Duodenal mucosa (tissue), 2 donors: Measurements from ENCODE around the gene BRCA2.

ENCODE experiments used
- H3K27ac ChIP-seq: one replicate; pipeline ENCODE4 v1.7.0; 2013; ENCODE audit warnings: low read depth, low read length
- H3K27me3 ChIP-seq, 2 donors: one replicate each; pipeline ENCODE4 v1.7.0; 2013; ENCODE audit warnings: low read length in 2 of 2, control low read depth in 1 of 2; ENCODE audit not compliant: insufficient read depth in 2 of 2, control insufficient read depth in 1 of 2
- H3K36me3 ChIP-seq, 2 donors: one replicate each; pipeline ENCODE4 v1.7.0; 2013; ENCODE audit warnings: low read length in 2 of 2, control low read depth in 1 of 2; ENCODE audit not compliant: insufficient read depth in 2 of 2, control insufficient read depth in 1 of 2
- H3K4me1 ChIP-seq, 2 donors: one replicate each; pipeline ENCODE4 v1.7.0; 2013; ENCODE audit warnings: low read length in 2 of 2, control low read depth in 1 of 2; ENCODE audit not compliant: insufficient read depth in 2 of 2, control insufficient read depth in 1 of 2
- H3K4me3 ChIP-seq, 2 donors: one replicate each; pipeline ENCODE4 v1.7.0; 2013; ENCODE audit warnings: low read length in 2 of 2, low read depth in 1 of 2
- H3K9ac ChIP-seq, 2 donors: one replicate each; pipeline ENCODE4 v1.7.0; 2013; ENCODE audit warnings: low read length in 2 of 2, low read depth in 1 of 2
- H3K9me3 ChIP-seq, 2 donors: one replicate each; pipeline ENCODE4 v1.7.0; 2013; ENCODE audit warnings: low read length in 2 of 2, control low read depth in 1 of 2; ENCODE audit not compliant: control insufficient read depth in 1 of 2

BRCA2 gene

DNA sequence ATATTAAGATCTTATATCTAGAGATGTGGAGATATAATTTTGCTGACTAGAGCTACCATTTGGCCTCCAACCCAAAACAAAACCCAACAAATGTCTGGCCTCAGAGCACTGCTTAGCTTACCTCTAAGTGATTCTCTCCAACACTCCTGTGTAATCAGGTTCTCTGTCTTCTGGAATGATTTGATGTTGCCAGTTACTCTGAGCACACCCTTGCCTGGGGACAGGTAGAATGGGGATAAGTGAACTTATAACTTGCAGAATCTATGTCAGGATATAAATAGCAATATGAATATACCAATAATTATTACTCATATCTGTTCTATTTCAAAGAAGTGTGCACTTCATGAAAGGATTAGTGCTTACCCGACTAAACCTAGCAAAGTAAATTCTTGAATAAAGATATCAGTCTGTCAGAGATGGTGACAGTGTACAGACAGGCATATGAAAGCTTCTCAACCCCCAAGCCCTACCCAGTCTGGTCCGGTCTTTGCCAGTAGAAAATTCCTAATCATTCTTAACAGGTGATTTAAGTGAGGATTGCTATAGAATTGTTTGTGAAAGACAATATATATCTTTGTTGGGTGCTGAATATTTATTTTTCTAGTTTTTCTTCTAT is 33.1 kb upstream of the BRCA2 start:
- Histone ChIP-seq H3K27me3 (no peaks in the 10 kb centered on the region), H3K9me3 (no peaks in the 10 kb centered on the region), H3K27ac (no peak overlapping the region), H3K4me1 (no peaks in the 10 kb centered on the region), H3K9ac (no peak overlapping the region), H3K36me3 (peaks cover 0 to 5% of the 10 kb centered on the region in 2 donors), H3K4me3 (no peak overlapping the region)

- H3K27me3 ChIP-seq, result no peaks in the 10 kb centered on the region
- no peak overlapping the region for H3K9ac ChIP-seq
- H3K9me3 ChIP-seq, result no peaks in the 10 kb centered on the region
- no peaks in the 10 kb centered on the region for H3K4me1 ChIP-seq
- no peak overlapping the region for H3K27ac ChIP-seq
- peaks cover 0 to 5% of the 10 kb centered on the region in 2 donors for H3K36me3 ChIP-seq
- no peak overlapping the region for H3K4me3 ChIP-seq
These were observed 30.2 kb upstream of the BRCA2 start for GRCh38 chr13:32284927-32285632.

GRCh38 chr13:32285633-32285965 is 29.7 kb upstream of the BRCA2 start:
- Histone ChIP-seq H3K4me3 (no peak overlapping the region), H3K9me3 (no peaks in the 10 kb centered on the region), H3K9ac (no peak overlapping the region), H3K4me1 (no peaks in the 10 kb centered on the region), H3K27ac (no peak overlapping the region), H3K36me3 (peaks cover 0 to 5% of the 10 kb centered on the region in 2 donors), H3K27me3 (no peaks in the 10 kb centered on the region)

DNA sequence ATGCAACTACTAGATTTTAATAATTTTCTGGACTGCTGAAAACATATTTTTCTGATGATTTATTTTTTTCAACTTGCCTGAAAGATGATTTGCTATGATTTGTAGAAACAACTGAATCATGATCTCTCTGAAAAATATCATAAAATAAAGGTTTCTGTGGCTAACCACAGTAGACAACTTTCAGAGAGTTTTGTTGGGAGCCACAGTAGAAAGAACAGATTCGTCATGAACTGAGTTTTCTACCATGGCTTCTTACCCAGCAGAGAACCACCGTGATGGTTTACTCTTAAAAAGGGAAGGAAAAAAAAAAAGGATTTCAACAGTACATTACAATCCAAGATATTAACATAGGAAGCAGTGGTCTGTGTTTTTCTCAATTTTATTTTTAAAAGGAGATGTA is 18.1 kb upstream of the BRCA2 start:
- Histone ChIP-seq H3K4me3 (no peak overlapping the region), H3K36me3 (peaks cover 0 to 5% of the 10 kb centered on the region in 2 donors), H3K9me3 (no peaks in the 10 kb centered on the region), H3K27me3 (peaks cover 0 to 4% of the 10 kb centered on the region in 2 donors), H3K27ac (no peak overlapping the region), H3K9ac (no peak overlapping the region), H3K4me1 (no peaks in the 10 kb centered on the region)

DNA sequence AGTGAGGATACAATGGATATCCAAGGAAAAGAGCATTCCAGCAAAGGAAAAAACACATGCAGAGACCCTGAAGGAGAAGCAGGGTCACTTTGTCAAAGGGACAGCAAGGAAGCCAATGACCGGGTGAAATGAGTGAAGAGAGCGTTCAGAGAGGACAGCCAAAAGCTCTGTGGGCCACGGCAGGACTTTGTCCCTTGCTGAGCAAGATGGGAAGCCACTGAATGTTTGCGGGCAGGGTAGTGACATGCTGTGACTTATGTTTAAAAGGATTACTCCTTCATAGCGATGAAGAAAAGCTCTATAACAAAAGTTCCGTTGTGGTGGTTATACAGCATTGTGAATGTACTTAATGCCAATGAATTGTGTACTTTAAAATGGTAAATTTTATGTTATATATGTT is 16.6 kb upstream of the BRCA2 start:
- Histone ChIP-seq H3K27me3 (peaks cover 0 to 4% of the 10 kb centered on the region in 2 donors), H3K27ac (no peak overlapping the region), H3K36me3 (peaks cover 0 to 5% of the 10 kb centered on the region in 2 donors), H3K4me1 (no peaks in the 10 kb centered on the region), H3K9me3 (no peaks in the 10 kb centered on the region), H3K4me3 (no peak overlapping the region), H3K9ac (no peak overlapping the region)

DNA sequence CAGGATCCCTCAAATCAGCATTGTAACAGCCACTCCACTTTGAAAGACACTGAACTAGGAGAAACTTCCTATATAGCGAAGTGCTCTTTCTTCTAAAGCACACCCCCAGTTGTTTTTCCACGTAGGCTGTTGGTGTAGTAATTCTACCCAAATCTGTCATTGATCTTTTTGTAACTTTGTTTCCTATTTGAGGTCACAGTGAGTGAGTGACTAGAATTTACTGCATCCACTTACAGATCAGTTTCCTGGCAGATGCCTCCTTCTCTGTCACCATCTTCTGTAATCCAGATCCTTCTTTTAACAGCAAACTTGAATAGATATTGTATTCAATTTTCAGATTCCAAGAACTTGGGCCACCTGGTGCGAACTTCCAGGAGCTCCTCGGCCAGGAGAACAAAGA is 15.4 kb upstream of the BRCA2 start:
- H3K9ac ChIP-seq, result no peak overlapping the region
- H3K4me3 ChIP-seq, result no peak overlapping the region
- H3K9me3 ChIP-seq, result no peaks in the 10 kb centered on the region
- H3K27ac ChIP-seq, result no peak overlapping the region
- H3K4me1 ChIP-seq, result no peaks in the 10 kb centered on the region
- H3K27me3 ChIP-seq, result peaks cover 0 to 4% of the 10 kb centered on the region in 2 donors
- H3K36me3 ChIP-seq, result peaks cover 0 to 5% of the 10 kb centered on the region in 2 donors

DNA sequence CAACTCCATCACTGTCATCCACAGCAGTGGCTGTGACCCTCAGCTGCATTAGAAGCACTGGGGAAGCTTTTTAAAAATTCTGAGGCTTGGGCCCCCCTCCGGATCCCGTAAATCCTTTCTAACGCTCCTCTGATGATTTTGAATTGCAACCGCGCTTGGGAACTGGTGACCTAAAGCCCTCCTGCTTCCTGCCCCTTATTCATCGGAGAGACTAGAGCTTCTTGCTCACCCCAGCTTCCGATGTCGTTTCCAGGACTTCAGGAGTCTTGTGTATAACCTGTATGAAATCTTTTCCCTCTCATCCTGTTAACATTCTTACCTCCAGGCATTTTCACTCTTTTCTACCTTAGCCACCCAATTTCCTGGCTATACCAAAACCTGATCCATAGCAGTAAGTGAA is 14.9 kb upstream of the BRCA2 start:
- peaks cover 0 to 3% of the 10 kb centered on the region in 2 donors for H3K36me3 ChIP-seq

DNA sequence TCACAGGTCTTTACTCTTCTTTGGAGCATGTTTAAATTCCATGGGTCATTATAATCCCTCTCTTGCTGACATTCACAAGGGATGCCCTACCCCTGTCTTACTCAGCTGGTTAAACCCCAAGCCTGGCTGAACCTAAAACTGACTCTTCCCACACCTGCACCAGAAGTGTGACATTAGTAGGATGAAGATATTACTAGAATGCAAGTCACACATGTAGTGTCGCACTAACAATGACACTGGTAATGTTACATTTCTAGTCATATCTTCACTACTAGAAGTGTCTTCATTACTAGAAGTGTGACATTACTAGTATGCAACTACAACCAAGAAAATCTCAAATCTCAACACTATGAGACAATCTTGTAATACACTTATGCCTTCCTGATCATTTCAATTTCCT is 14.4 kb upstream of the BRCA2 start:
- H3K4me3 ChIP-seq, result no peak overlapping the region
- no peaks in the 10 kb centered on the region for H3K9me3 ChIP-seq
- H3K9ac ChIP-seq, result no peak overlapping the region
- H3K27me3 ChIP-seq, result peaks cover 0 to 4% of the 10 kb centered on the region in 2 donors
- no peak overlapping the region for H3K27ac ChIP-seq
- H3K4me1 ChIP-seq, result no peaks in the 10 kb centered on the region
- H3K36me3 ChIP-seq, result no peaks in the 10 kb centered on the region

More for the DNA sequence above, 14.9 kb upstream of the BRCA2 start:
- no peak overlapping the region for H3K27ac ChIP-seq
- no peaks in the 10 kb centered on the region for H3K4me1 ChIP-seq
- no peaks in the 10 kb centered on the region for H3K9me3 ChIP-seq
- H3K27me3 ChIP-seq, result peaks cover 0 to 4% of the 10 kb centered on the region in 2 donors
- H3K9ac ChIP-seq, result no peak overlapping the region
- no peak overlapping the region for H3K4me3 ChIP-seq

GRCh38 chr13:32302461-32302860 is 12.8 kb upstream of the BRCA2 start:
- no peaks in the 10 kb centered on the region for H3K9me3 ChIP-seq
- no peaks in the 10 kb centered on the region for H3K36me3 ChIP-seq
- H3K4me3 ChIP-seq, result no peak overlapping the region
- H3K27ac ChIP-seq, result no peak overlapping the region
- peaks cover 0 to 4% of the 10 kb centered on the region in 2 donors for H3K27me3 ChIP-seq
- no peaks in the 10 kb centered on the region for H3K4me1 ChIP-seq
- no peak overlapping the region for H3K9ac ChIP-seq

- Histone ChIP-seq H3K9ac (no peak overlapping the region), H3K4me3 (no peak overlapping the region), H3K9me3 (no peaks in the 10 kb centered on the region), H3K4me1 (no peaks in the 10 kb centered on the region), H3K27me3 (peaks cover 0 to 4% of the 10 kb centered on the region in 2 donors), H3K36me3 (no peaks in the 10 kb centered on the region), H3K27ac (no peak overlapping the region)
These were observed 9.7 kb upstream of the BRCA2 start for GRCh38 chr13:32305646-32306045.
